ENCODE results near the gene SPEN.

Gene SPEN

GRCh38 chr1:15942661-15943327 is 95.3 kb downstream of the SPEN start:
- no peak overlapping the region for H3K27ac ChIP-seq
- TF ChIP-seq CTCF (IDR thresholded peaks at IDR 0.05) (no peak), ZFX (IDR thresholded peaks at IDR 0.05; ENCODE audit: borderline replicate concordance) (no peak)

GRCh38 chr1:15943328-15943991 is 96.0 kb downstream of the SPEN start:
- TF ChIP-seq CTCF (IDR thresholded peaks at IDR 0.05) (no peak), ZFX (IDR thresholded peaks at IDR 0.05; ENCODE audit: borderline replicate concordance) (no peak)
- no peak overlapping the region for H3K27ac ChIP-seq

GRCh38 chr1:15943992-15944307 is 96.4 kb downstream of the SPEN start:
- TF ChIP-seq ZFX (IDR thresholded peaks at IDR 0.05; ENCODE audit: borderline replicate concordance): no peak
- TF ChIP-seq CTCF (IDR thresholded peaks at IDR 0.05): no peak
- no peak overlapping the region for H3K27ac ChIP-seq

GRCh38 chr1:15944308-15945010 is 97.0 kb downstream of the SPEN start:
- no peak for TF ChIP-seq CTCF (IDR thresholded peaks at IDR 0.05)
- no peak for TF ChIP-seq ZFX (IDR thresholded peaks at IDR 0.05; ENCODE audit: borderline replicate concordance)

GRCh38 chr1:15945011-15945831 is 97.7 kb downstream of the SPEN start:
- no peak for TF ChIP-seq ZFX (IDR thresholded peaks at IDR 0.05; ENCODE audit: borderline replicate concordance)
- no peak for TF ChIP-seq CTCF (IDR thresholded peaks at IDR 0.05)

More at GRCh38 chr1:15944308-15945010, 97.0 kb downstream of the SPEN start:
- H3K27ac ChIP-seq: no peak overlapping the region

GRCh38 chr1:15945832-15946448 is 98.4 kb downstream of the SPEN start:
- H3K27ac ChIP-seq: no peak overlapping the region
- TF ChIP-seq ZFX (IDR thresholded peaks at IDR 0.05; ENCODE audit: borderline replicate concordance): no peak

More at GRCh38 chr1:15945011-15945831, 97.7 kb downstream of the SPEN start:
- no peak overlapping the region for H3K27ac ChIP-seq

Measured in 22Rv1 (cell line).